GDM1 (cell line): ENCODE measurements around the gene DCAF17.
A peak's percentile ranks its signal among the peaks of the same experiment; 100 is the strongest.
"Not testable (repeated sequence)": the region's sequence is repeated elsewhere in the genome, so short reads cannot be mapped to it uniquely, and the experiment has no call there.

ENCODE experiments used
- DNase-seq: peaks from one replicate; lab custom pipeline; 2025; lab: John Stamatoyannopoulos, UW

DCAF17 gene

GRCh38 chr2:171411214-171411613, 22.8 kb upstream of the DCAF17 start:
- DNase-seq = no peak

GRCh38 chr2:171411791-171412483, 22.1 kb upstream of the DCAF17 start:
- no peak for DNase-seq

- DNase-seq = no peak
Observed at GRCh38 chr2:171412571-171413175, 21.4 kb upstream of the DCAF17 start.

- DNase-seq = not testable (repeated sequence)
Observed at GRCh38 chr2:171414645-171415044, 19.4 kb upstream of the DCAF17 start.

GRCh38 chr2:171416009-171416926, 17.8 kb upstream of the DCAF17 start:
- peak; percentile 82 for DNase-seq

GRCh38 chr2:171419333-171419732, 14.7 kb upstream of the DCAF17 start:
- no peak for DNase-seq

GRCh38 chr2:171420728-171421563, 13.1 kb upstream of the DCAF17 start:
- DNase-seq = no peak

- DNase-seq = not testable (repeated sequence)
Observed at GRCh38 chr2:171422710-171423495, 11.1 kb upstream of the DCAF17 start.

- no peak for DNase-seq
Observed at GRCh38 chr2:171430516-171431410, 3.3 kb upstream of the DCAF17 start.

- DNase-seq = no peak
Observed at GRCh38 chr2:171431677-171432167, 2.3 kb upstream of the DCAF17 start.

GRCh38 chr2:171432206-171432968, 1.6 kb upstream of the DCAF17 start:
- DNase-seq = no peak

- peak; percentile 5 for DNase-seq
Observed at GRCh38 chr2:171432969-171433762, 860 bp upstream of the DCAF17 start.

- DNase-seq = no peak
Observed at GRCh38 chr2:171433763-171434012, 338 bp upstream of the DCAF17 start, which contains the start of gene METTL8. METTL8 (minus strand) TSS chr2:171433990; CDS start chr2:171392185, 41,805 bp downstream.

- no peak for DNase-seq
Observed at GRCh38 chr2:171436307-171436706, 2.3 kb downstream of the DCAF17 start.

- DNase-seq = no peak
Observed at GRCh38 chr2:171441470-171441869, 7.4 kb downstream of the DCAF17 start.

- no peak for DNase-seq
Observed at GRCh38 chr2:171447675-171448074, 13.6 kb downstream of the DCAF17 start.

GRCh38 chr2:171451074-171451473, 17.0 kb downstream of the DCAF17 start:
- DNase-seq = no peak

- DNase-seq = no peak
Observed at GRCh38 chr2:171452773-171453172, 18.7 kb downstream of the DCAF17 start.
